ENCODE results near the gene CUL2.
"Not testable (repeated sequence)": the region's sequence is repeated elsewhere in the genome, so short reads cannot be mapped to it uniquely, and the experiment has no call there.

Gene CUL2

GRCh38 chr10:34978080-34978479 is 112.1 kb downstream of the CUL2 start:
- no peak for DNase-seq (ENCODE audit: low read depth)

- not testable (repeated sequence) for DNase-seq (ENCODE audit: low read depth)
Observed at GRCh38 chr10:34976380-34976910, 113.7 kb downstream of the CUL2 start.

GRCh38 chr10:34974364-34975065 is 115.6 kb downstream of the CUL2 start:
- not testable (repeated sequence) for DNase-seq (ENCODE audit: low read depth)

- not testable (repeated sequence) for DNase-seq (ENCODE audit: low read depth)
Observed at GRCh38 chr10:34973757-34974156, 116.4 kb downstream of the CUL2 start.

GRCh38 chr10:34973121-34973520 is 117.0 kb downstream of the CUL2 start:
- not testable (repeated sequence) for DNase-seq (ENCODE audit: low read depth)

- DNase-seq (ENCODE audit: low read depth), result not testable (repeated sequence)
Observed at GRCh38 chr10:34972591-34972990, 117.5 kb downstream of the CUL2 start.

- DNase-seq (ENCODE audit: low read depth), result not testable (repeated sequence)
Observed at GRCh38 chr10:34971606-34972334, 118.4 kb downstream of the CUL2 start.

- DNase-seq (ENCODE audit: low read depth), result no peak
Observed at GRCh38 chr10:34969171-34969570, 121.0 kb downstream of the CUL2 start.

GRCh38 chr10:34967335-34967880 is 122.7 kb downstream of the CUL2 start:
- no peak for DNase-seq (ENCODE audit: low read depth)

- DNase-seq (ENCODE audit: low read depth), result no peak
Observed at GRCh38 chr10:34966451-34966850, 123.7 kb downstream of the CUL2 start.

GRCh38 chr10:34966040-34966439 is 124.1 kb downstream of the CUL2 start:
- no peak for DNase-seq (ENCODE audit: low read depth)

GRCh38 chr10:34964166-34964800 is 125.9 kb downstream of the CUL2 start:
- DNase-seq (ENCODE audit: low read depth), result no peak

- DNase-seq (ENCODE audit: low read depth), result no peak
Observed at GRCh38 chr10:34962866-34963265, 127.3 kb downstream of the CUL2 start.

- DNase-seq (ENCODE audit: low read depth), result no peak
Observed at GRCh38 chr10:34960983-34961382, 129.2 kb downstream of the CUL2 start.

GRCh38 chr10:34959786-34960185 is 130.4 kb downstream of the CUL2 start:
- no peak for DNase-seq (ENCODE audit: low read depth)

GRCh38 chr10:34959321-34959720 is 130.8 kb downstream of the CUL2 start:
- DNase-seq (ENCODE audit: low read depth), result no peak
